Glomerular visceral epithelial cell (primary cell): ENCODE results near the gene SPATA16.
"Not testable (repeated sequence)": the region's sequence is repeated elsewhere in the genome, so short reads cannot be mapped to it uniquely, and the experiment has no call there.

Experiments
- DNase-seq: peaks from one replicate; pipeline ENCODE4 v3.0.0-alpha.2; 2016; ENCODE audit errors: extremely low spot score

The SPATA16 gene

GRCh38 chr3:172946061-172946460 lies 195.0 kb downstream of the SPATA16 start:
- no peak for DNase-seq

GRCh38 chr3:172939651-172940293 lies 201.3 kb downstream of the SPATA16 start:
- DNase-seq = no peak

- DNase-seq = no peak
Observed at GRCh38 chr3:172938788-172939187, 202.2 kb downstream of the SPATA16 start.

- DNase-seq = no peak
Observed at GRCh38 chr3:172931746-172932285, 209.2 kb downstream of the SPATA16 start.

- no peak for DNase-seq
Observed at GRCh38 chr3:172929451-172929850, 211.6 kb downstream of the SPATA16 start.

GRCh38 chr3:172924546-172924945 lies 216.5 kb downstream of the SPATA16 start:
- no peak for DNase-seq

- DNase-seq = no peak
Observed at GRCh38 chr3:172919297-172919683, 221.7 kb downstream of the SPATA16 start.

GRCh38 chr3:172918568-172919296 lies 222.3 kb downstream of the SPATA16 start:
- DNase-seq = no peak

- no peak for DNase-seq
Observed at GRCh38 chr3:172918165-172918564, 222.9 kb downstream of the SPATA16 start.

GRCh38 chr3:172915911-172916514 lies 225.0 kb downstream of the SPATA16 start:
- DNase-seq = no peak

- DNase-seq = no peak
Observed at GRCh38 chr3:172914854-172915253, 226.2 kb downstream of the SPATA16 start.

- DNase-seq = no peak
Observed at GRCh38 chr3:172913911-172914655, 227.0 kb downstream of the SPATA16 start.

- DNase-seq = no peak
Observed at GRCh38 chr3:172911142-172911541, 229.9 kb downstream of the SPATA16 start.

GRCh38 chr3:172908771-172909270 lies 232.2 kb downstream of the SPATA16 start:
- no peak for DNase-seq

- DNase-seq = no peak
Observed at GRCh38 chr3:172905451-172905850, 235.6 kb downstream of the SPATA16 start.

GRCh38 chr3:172904711-172905373 lies 236.2 kb downstream of the SPATA16 start:
- DNase-seq = no peak

- DNase-seq = peak; percentile 16
Observed at GRCh38 chr3:172903642-172904320, 237.3 kb downstream of the SPATA16 start.

GRCh38 chr3:172892158-172892557 lies 248.9 kb downstream of the SPATA16 start:
- DNase-seq = no peak

GRCh38 chr3:172885704-172886103 lies 255.3 kb downstream of the SPATA16 start:
- no peak for DNase-seq

- DNase-seq = no peak
Observed at GRCh38 chr3:172882563-172882962, 258.5 kb downstream of the SPATA16 start.

GRCh38 chr3:172879381-172879780 lies 261.7 kb downstream of the SPATA16 start:
- not testable (repeated sequence) for DNase-seq
